IMR-90 (cell line): ENCODE data around the gene CAMTA1. TPM values are rescaled to one million over a fixed set of nuclear protein-coding genes. Genes with fewer than 3 reads are reported as not detected.

Source experiments
- ATAC-seq: fragments of 200-7000 bp; cut with Tn5 transposase; 2 replicates; pipeline ENCODE4 v1.9.1; 2020; ENCODE audit warnings: low read depth, mild to moderate bottlenecking, moderate library complexity
- BruUV-seq: library from RNA; stranded (reverse); fragments of 400-500 nt; replicated peaks from 2 replicates; lab custom pipeline; 2021; lab: Mats Ljungman, UMichigan
- CTCF ChIA-PET: fragments of 300-600 bp; formaldehyde crosslinking; extraction: SDS; loops from one replicate; lab custom pipeline; 2021; ENCODE audit warnings: antibody characterized with exemption; lab: Yijun Ruan, JAX
- POLR2A ChIA-PET: fragments of 300-600 bp; sonication (Branson Sonifier 250); formaldehyde crosslinking; loops from one replicate; lab custom pipeline; 2022; ENCODE audit warnings: antibody characterized with exemption; ENCODE audit not compliant: unreplicated experiment; lab: Charles Lee
- DNase-seq: peaks from one replicate; pipeline ENCODE4 v3.0.0; 2013
- H2AFZ ChIP-seq: replicated peaks from 2 replicates; pipeline ENCODE3; 2013; ENCODE audit warnings: low read length, mild to moderate bottlenecking; ENCODE audit not compliant: poor library complexity
- H2AK5ac ChIP-seq: 2 replicates; pipeline ENCODE4 v1.6.1; 2013; ENCODE audit warnings: low read depth, low read length, inconsistent platforms
- H2AK9ac ChIP-seq: replicated peaks from 2 replicates; pipeline ENCODE3; 2013; ENCODE audit warnings: mild to moderate bottlenecking, low read depth, low read length, moderate library complexity; ENCODE audit not compliant: poor library complexity
- H2BK120ac ChIP-seq: 2 replicates; pipeline ENCODE4 v1.6.1; 2013; ENCODE audit warnings: low read depth, low read length, inconsistent platforms
- H2BK15ac ChIP-seq: 3 replicates; pipeline ENCODE4 v1.6.1; 2013; ENCODE audit warnings: low read depth, low read length, inconsistent platforms
- H2BK20ac ChIP-seq: 2 replicates; pipeline ENCODE4 v1.6.1; 2013; ENCODE audit warnings: low read depth, mild to moderate bottlenecking, inconsistent platforms, low read length, moderate library complexity
- H2BK5ac ChIP-seq: 2 replicates; pipeline ENCODE4 v1.6.1; 2013; ENCODE audit warnings: mild to moderate bottlenecking, low read depth, low read length, inconsistent platforms; ENCODE audit not compliant: poor library complexity, severe bottlenecking
- H3K14ac ChIP-seq: replicated peaks from 2 replicates; pipeline ENCODE4 v1.6.1; 2013; ENCODE audit warnings: low read depth, low read length, inconsistent platforms
- H3K18ac ChIP-seq: 2 replicates; pipeline ENCODE4 v1.6.1; 2013; ENCODE audit warnings: low read depth, low read length, control low read depth
- H3K23ac ChIP-seq: 2 replicates; pipeline ENCODE4 v1.6.1; 2013; ENCODE audit warnings: low read depth, low read length, inconsistent platforms
- H3K27ac ChIP-seq: 2 replicates; pipeline ENCODE4 v1.5.1; 2013; ENCODE audit warnings: mild to moderate bottlenecking, control low read depth, low read length; ENCODE audit not compliant: insufficient read depth
- H3K27me3 ChIP-seq: 2 replicates; pipeline ENCODE4 v1.6.1; 2013; ENCODE audit warnings: low read length; ENCODE audit not compliant: control insufficient read depth, insufficient read depth
- H3K36me3 ChIP-seq: 2 replicates; pipeline ENCODE4 v1.6.1; 2013; ENCODE audit warnings: low read length, mixed read lengths; ENCODE audit not compliant: control insufficient read depth, insufficient read depth
- H3K4ac ChIP-seq: 2 replicates; pipeline ENCODE4 v1.6.1; 2013; ENCODE audit warnings: low read depth, low read length, inconsistent platforms
- H3K4me1 ChIP-seq: 2 replicates; pipeline ENCODE4 v1.6.1; 2013; ENCODE audit warnings: low read length, mixed read lengths; ENCODE audit not compliant: control insufficient read depth, insufficient read depth
- H3K4me2 ChIP-seq: 2 replicates; pipeline ENCODE4 v1.6.1; 2013; ENCODE audit warnings: low read depth, mild to moderate bottlenecking, control low read depth, low read length, moderate library complexity
- H3K4me3 ChIP-seq: 2 replicates; pipeline ENCODE4 v1.5.1; 2013; ENCODE audit warnings: low read depth, mild to moderate bottlenecking, control low read depth, low read length, moderate library complexity; ENCODE audit not compliant: insufficient read depth
- H3K56ac ChIP-seq: 2 replicates; pipeline ENCODE4 v1.6.1; 2013; ENCODE audit warnings: low read length, inconsistent platforms; ENCODE audit not compliant: insufficient read depth; ENCODE audit errors: extremely low read depth
- H3K79me1 ChIP-seq, 2 experiments: 2 replicates each; pipeline ENCODE4 v1.6.1; 2013; ENCODE audit warnings: low read length in 2 of 2, inconsistent platforms in 1 of 2, low read depth in 1 of 2
- H3K9ac ChIP-seq: 2 replicates; pipeline ENCODE4 v1.6.1; 2013; ENCODE audit warnings: low read depth, low read length, control low read depth
- H3K9me1 ChIP-seq: 2 replicates; pipeline ENCODE4 v1.6.1; 2013; ENCODE audit warnings: low read length, inconsistent platforms; ENCODE audit not compliant: insufficient read depth
- H3K9me3 ChIP-seq: 2 replicates; pipeline ENCODE4 v1.6.1; 2013; ENCODE audit warnings: low read length; ENCODE audit not compliant: control insufficient read depth, insufficient read depth
- H4K20me1 ChIP-seq: 2 replicates; pipeline ENCODE4 v1.6.1; 2013; ENCODE audit warnings: low read length, inconsistent platforms; ENCODE audit not compliant: insufficient read depth
- H4K5ac ChIP-seq: 2 replicates; pipeline ENCODE4 v1.6.1; 2013; ENCODE audit warnings: mild to moderate bottlenecking, low read depth, low read length, control low read depth
- H4K8ac ChIP-seq, 2 experiments: 2 replicates each; pipeline ENCODE4 v1.6.1; 2013; ENCODE audit warnings: low read depth in 2 of 2, low read length in 2 of 2, control low read depth in 1 of 2, inconsistent platforms in 1 of 2
- H4K91ac ChIP-seq: 2 replicates; pipeline ENCODE4 v1.6.1; 2013; ENCODE audit warnings: low read depth, low read length, inconsistent platforms; ENCODE audit not compliant: insufficient read depth
- BHLHE40 ChIP-seq: fragments of 150-350 bp; IDR thresholded peaks from 2 replicates; pipeline ENCODE4 v1.6.1; 2016; ENCODE audit warnings: mild to moderate bottlenecking, low read depth, low read length
- CEBPB ChIP-seq: IDR thresholded peaks from 2 replicates; pipeline ENCODE4 v1.6.1; 2012; ENCODE audit warnings: low read depth, low read length, improper control_type of control experiment
- CHD1 ChIP-seq: IDR thresholded peaks from 2 replicates; pipeline ENCODE4 v1.6.1; 2012; ENCODE audit warnings: low read depth, low read length, improper control_type of control experiment
- CTCF ChIP-seq: conservative IDR thresholded peaks from 2 replicates; pipeline ENCODE4 v1.5.1; 2012; ENCODE audit warnings: mild to moderate bottlenecking, low read depth, low read length, improper control_type of control experiment
- FOS ChIP-seq: fragments of 150-350 bp; IDR thresholded peaks from 2 replicates; pipeline ENCODE4 v1.6.1; 2016; ENCODE audit warnings: low read depth, low read length
- MAFK ChIP-seq: IDR thresholded peaks from 2 replicates; pipeline ENCODE4 v1.6.1; 2012; ENCODE audit warnings: low read depth, low read length, improper control_type of control experiment
- MAZ ChIP-seq: IDR thresholded peaks from 2 replicates; pipeline ENCODE4 v1.6.1; 2012; ENCODE audit warnings: low read depth, mild to moderate bottlenecking, low read length, improper control_type of control experiment, moderate library complexity, borderline replicate concordance
- MXI1 ChIP-seq: IDR thresholded peaks from 2 replicates; pipeline ENCODE4 v1.6.1; 2012; ENCODE audit warnings: low read depth, mild to moderate bottlenecking, low read length, moderate library complexity, borderline replicate concordance
- NFE2L2 ChIP-seq: fragments of 150-350 bp; IDR thresholded peaks from 2 replicates; pipeline ENCODE4 v1.6.1; 2016; ENCODE audit warnings: low read depth, mild to moderate bottlenecking, low read length
- POLR2A ChIP-seq: IDR thresholded peaks from 2 replicates; pipeline ENCODE4 v1.6.1; 2012; ENCODE audit warnings: mild to moderate bottlenecking, low read depth, low read length
- RAD21 ChIP-seq: IDR thresholded peaks from 2 replicates; pipeline ENCODE4 v1.6.1; 2012; ENCODE audit warnings: low read length, improper control_type of control experiment
- RCOR1 ChIP-seq: IDR thresholded peaks from 2 replicates; pipeline ENCODE4 v1.6.1; 2012; ENCODE audit warnings: mild to moderate bottlenecking, low read length, improper control_type of control experiment; ENCODE audit not compliant: insufficient replicate concordance
- RFX5 ChIP-seq: IDR thresholded peaks from 2 replicates; pipeline ENCODE4 v1.8.0; 2012; ENCODE audit warnings: low read depth, mild to moderate bottlenecking, low read length, moderate library complexity
- SMC3 ChIP-seq: fragments of 150-350 bp; IDR thresholded peaks from 2 replicates; pipeline ENCODE4 v1.6.1; 2016; ENCODE audit warnings: low read depth, mild to moderate bottlenecking, antibody characterized with exemption, low read length, moderate library complexity
- WGBS, 2 experiments: methylation state at CpG; one replicate each; pipeline versions ENCODE4 v1.1.5 to v1.1.7; 2013; ENCODE audit warnings: missing lambda C conversion rate in 2 of 2; ENCODE audit not compliant: insufficient read length in 1 of 2; ENCODE audit errors: extremely low coverage in 2 of 2; 5-methylcytosine and 5-hydroxymethylcytosine counted together
- dilution Hi-C: fragments of 300-500 bp; cut with HindIII; formaldehyde crosslinking; loops from one replicate; pipeline ENCODE4 v1.14.3; 2018; ENCODE audit warnings: low sequenced_read_pairs; ENCODE audit not compliant: unreplicated experiment
- in situ Hi-C: fragments of 300-500 bp; cut with MboI; formaldehyde crosslinking; loops from 3 replicates; pipeline ENCODE4 v1.14.3; 2019; ENCODE audit warnings: low sequenced_read_pairs, inconsistent platforms, mixed read lengths
- intact Hi-C: fragments of 100-400 bp; cut with micrococcal nuclease; formaldehyde crosslinking; loops from 2 replicates; pipeline ENCODE4 v1.10.0; 2022
- polyA plus RNA-seq, 3 experiments: library from polyadenylated mRNA; depleted of rRNA; stranded (reverse); fragments of >200 nt; gene quantifications; 2 replicates each; pipeline ENCODE4 v1.2.3, GENCODE V29; 2012; ENCODE audit warnings: low replicate concordance in 1 of 3
- total RNA-seq: library from RNA; depleted of rRNA; stranded (reverse); fragments of >200 nt; gene quantifications from 2 replicates; pipeline ENCODE4 v1.2.3, GENCODE V29; 2012
- TF ChIP-seq, protein P1 (sequence below): fragments of 150-350 bp; IDR thresholded peaks from 2 replicates; pipeline ENCODE4 v1.6.1; 2016; ENCODE audit warnings: low read depth, mild to moderate bottlenecking, low read length, moderate library complexity, borderline replicate concordance
- TF ChIP-seq, protein P2 (sequence below): fragments of 150-350 bp; IDR thresholded peaks from 2 replicates; pipeline ENCODE4 v1.6.1; 2017; ENCODE audit warnings: mild to moderate bottlenecking, antibody characterized with exemption, low read length, low read depth

The CAMTA1 gene
- total and polyA plus RNA-seq, 2 of the 4 experiments (the other 2 are of a cell fraction) = 35.5 to 74.3 TPM

DNA sequence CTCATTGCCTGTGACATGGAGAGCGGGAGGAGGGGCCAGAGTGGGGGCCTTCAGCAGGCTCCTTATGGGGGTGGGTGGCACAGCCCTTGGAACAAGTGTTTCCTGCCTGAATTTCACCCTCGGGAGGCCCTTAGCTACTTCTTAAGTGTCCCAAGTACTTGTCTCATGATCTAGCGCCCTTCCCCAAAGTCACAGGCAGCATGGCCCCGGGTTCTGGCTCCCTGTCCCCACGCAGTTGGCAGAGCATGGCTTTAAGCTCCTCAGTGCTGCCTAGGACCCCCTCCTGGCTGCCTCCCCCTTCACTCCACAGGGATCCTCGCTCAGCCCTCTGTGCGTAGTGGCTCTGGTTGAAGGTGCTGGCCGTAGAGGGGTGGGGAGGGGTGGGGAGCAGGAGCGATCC, 197.2 kb downstream of the CAMTA1 start:
- Histone ChIP-seq H4K91ac (no peak overlapping the region), H3K4ac (no peak overlapping the region)

More for the DNA sequence above, 197.2 kb downstream of the CAMTA1 start:
- no peak overlapping the region for H4K5ac ChIP-seq
- H3K23ac ChIP-seq = no peak overlapping the region
- H3K14ac ChIP-seq = no peak overlapping the region
- no peaks in the 10 kb centered on the region for H3K79me1 ChIP-seq
- WGBS, 2 experiments = 92% methylated on average over 3 of the region's 9 CpGs; no CpG with 5 or more reads in 1 of the 2 experiments
- no peak overlapping the region for H3K4me2 ChIP-seq
- no peak overlapping the region for H3K56ac ChIP-seq
- no peaks in the 10 kb centered on the region for H3K9me3 ChIP-seq
- ChIA-PET CTCF (no interaction called here), POLR2A (no interaction called here)
- no peak overlapping the region for H2BK15ac ChIP-seq
- no peak overlapping the region for H3K27ac ChIP-seq
- H3K4me1 ChIP-seq = no peaks in the 10 kb centered on the region
- H3K36me3 ChIP-seq = no peaks in the 10 kb centered on the region
- DNase-seq = no peak
- no peak overlapping the region for H3K4me3 ChIP-seq
- no peak overlapping the region for H4K8ac ChIP-seq
- BruUV-seq = no TSS peak
- no peaks in the 10 kb centered on the region for H4K20me1 ChIP-seq
- no peak overlapping the region for H3K9ac ChIP-seq
- no peaks in the 10 kb centered on the region for H3K9me1 ChIP-seq
- H2AK9ac ChIP-seq = no peak overlapping the region
- TF ChIP-seq CTCF = no peak
- TF ChIP-seq, protein P1, sequence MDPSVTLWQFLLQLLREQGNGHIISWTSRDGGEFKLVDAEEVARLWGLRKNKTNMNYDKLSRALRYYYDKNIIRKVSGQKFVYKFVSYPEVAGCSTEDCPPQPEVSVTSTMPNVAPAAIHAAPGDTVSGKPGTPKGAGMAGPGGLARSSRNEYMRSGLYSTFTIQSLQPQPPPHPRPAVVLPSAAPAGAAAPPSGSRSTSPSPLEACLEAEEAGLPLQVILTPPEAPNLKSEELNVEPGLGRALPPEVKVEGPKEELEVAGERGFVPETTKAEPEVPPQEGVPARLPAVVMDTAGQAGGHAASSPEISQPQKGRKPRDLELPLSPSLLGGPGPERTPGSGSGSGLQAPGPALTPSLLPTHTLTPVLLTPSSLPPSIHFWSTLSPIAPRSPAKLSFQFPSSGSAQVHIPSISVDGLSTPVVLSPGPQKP = no peak
- TF ChIP-seq, protein P2, sequence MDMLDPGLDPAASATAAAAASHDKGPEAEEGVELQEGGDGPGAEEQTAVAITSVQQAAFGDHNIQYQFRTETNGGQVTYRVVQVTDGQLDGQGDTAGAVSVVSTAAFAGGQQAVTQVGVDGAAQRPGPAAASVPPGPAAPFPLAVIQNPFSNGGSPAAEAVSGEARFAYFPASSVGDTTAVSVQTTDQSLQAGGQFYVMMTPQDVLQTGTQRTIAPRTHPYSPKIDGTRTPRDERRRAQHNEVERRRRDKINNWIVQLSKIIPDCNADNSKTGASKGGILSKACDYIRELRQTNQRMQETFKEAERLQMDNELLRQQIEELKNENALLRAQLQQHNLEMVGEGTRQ = no peak
- no peak for TF ChIP-seq RFX5
- TF ChIP-seq MAFK = no peak
- TF ChIP-seq BHLHE40 = no peak
- no peak for TF ChIP-seq MXI1
- no peak for TF ChIP-seq POLR2A
- no peak for TF ChIP-seq CHD1
- TF ChIP-seq SMC3 = no peak
- no peak for TF ChIP-seq FOS
- no peak for TF ChIP-seq MAZ
- TF ChIP-seq RCOR1 = no peak
- no peak for TF ChIP-seq RAD21
- TF ChIP-seq NFE2L2 = no peak
- no peak for TF ChIP-seq CEBPB
- no peak overlapping the region for H2BK20ac ChIP-seq
- no peak overlapping the region for H2BK5ac ChIP-seq
- no peak overlapping the region for H3K18ac ChIP-seq
- no peak overlapping the region for H2AFZ ChIP-seq
- H2BK120ac ChIP-seq = no peak overlapping the region
- intact Hi-C loops (no loop called here), in situ Hi-C loops (no loop called here), dilution Hi-C loops (no loop called here)
- H3K27me3 ChIP-seq = peaks cover 15% of the 10 kb centered on the region
- no peak for ATAC-seq
- no peak overlapping the region for H2AK5ac ChIP-seq
